G401 (cell line): ENCODE data around the gene IGSF3. TPM values are rescaled to one million over a fixed set of nuclear protein-coding genes. Genes with fewer than 3 reads are reported as not detected.
"Not testable (repeated sequence)": the region's sequence is repeated elsewhere in the genome, so short reads cannot be mapped to it uniquely, and the experiment has no call there.

Experiments used
- DNase-seq: peaks from one replicate; pipeline ENCODE4 v3.0.0-alpha.2; 2015; ENCODE audit warnings: low spot score
- in situ Hi-C: cut with HindIII; loops from 2 replicates; pipeline ENCODE4 v1.10.0; 2016; ENCODE audit warnings: low sequenced_read_pairs, mixed read lengths
- total RNA-seq: library from RNA; depleted of rRNA; stranded (reverse); fragments of >200 nt; shearing (Covaris generic); gene quantifications from 2 replicates; pipeline ENCODE4 v1.2.3, GENCODE V29; 2014

The IGSF3 gene
- total RNA-seq, 1 experiment from 2014 or later = 7.2 TPM

DNA sequence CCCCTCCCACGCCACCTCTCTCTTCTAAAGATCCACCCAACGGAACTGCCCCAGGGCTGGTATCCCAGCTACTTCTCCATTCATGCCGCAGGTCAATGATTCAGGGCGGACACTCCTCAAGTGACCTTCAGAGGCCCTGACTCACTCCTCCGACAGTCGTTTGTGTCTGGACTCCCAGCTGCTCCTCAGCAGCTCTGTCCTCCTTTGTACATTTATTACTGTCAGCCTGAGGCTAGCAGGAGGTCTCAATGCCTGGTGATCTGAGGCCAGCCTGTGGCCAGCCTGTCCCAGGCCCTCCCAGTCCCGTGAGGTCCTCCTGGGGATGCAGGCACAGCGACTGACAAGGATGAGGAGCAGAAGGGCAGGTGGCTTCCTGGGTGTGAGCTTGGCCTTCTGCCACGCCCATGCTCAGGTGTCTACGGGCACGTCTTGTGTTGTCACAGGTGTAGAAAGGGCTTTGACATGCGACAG is 24.2 kb downstream of the IGSF3 start:
- in situ Hi-C loops, DNase-seq: not testable (repeated sequence)

DNA sequence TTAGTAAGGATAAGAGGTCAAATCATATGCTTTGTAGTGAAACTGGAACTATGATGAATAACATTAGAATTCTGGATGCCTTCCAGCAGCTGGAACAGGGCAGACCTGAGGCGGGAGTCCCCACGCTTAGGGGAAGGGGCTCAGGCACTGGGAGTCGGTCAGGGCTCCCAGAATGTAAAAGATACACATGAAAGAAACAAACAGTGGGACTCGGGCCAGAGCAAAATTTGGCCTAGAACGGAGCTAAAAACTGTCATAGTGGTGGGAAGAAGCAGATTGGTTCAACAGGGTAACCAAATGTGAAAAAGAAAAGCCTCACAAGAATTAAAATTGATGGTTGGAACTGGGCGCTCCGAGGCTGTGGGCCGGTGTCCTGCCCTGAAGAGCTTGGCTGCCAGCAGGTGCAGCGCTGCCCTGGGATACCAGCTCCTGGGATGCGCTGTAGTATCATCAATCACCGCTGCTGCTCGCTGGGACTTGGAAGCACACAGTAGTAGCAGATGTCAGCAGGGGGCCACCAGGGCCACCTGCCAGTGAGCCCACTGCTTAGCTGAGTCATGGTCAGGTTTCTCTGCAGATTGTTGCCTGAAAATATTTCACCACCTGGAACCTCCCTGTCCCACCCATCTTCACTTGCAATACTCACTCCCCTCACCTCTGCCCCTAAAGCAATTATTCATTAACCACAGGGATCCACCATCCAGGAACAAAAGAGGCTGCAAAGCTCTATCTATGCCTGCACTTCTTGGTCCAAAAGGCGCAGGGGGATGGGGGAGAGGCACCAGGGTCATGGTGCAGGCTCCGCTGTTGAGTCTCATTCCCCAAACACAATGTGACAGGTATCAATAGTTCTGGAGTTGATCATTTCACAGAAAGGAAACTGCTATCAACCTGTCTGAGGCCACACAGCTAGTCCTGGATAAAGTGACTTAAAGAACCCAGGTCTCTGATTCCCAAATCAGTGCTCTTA is 24.9 kb downstream of the IGSF3 start:
- DNase-seq, in situ Hi-C loops: not testable (repeated sequence)

DNA sequence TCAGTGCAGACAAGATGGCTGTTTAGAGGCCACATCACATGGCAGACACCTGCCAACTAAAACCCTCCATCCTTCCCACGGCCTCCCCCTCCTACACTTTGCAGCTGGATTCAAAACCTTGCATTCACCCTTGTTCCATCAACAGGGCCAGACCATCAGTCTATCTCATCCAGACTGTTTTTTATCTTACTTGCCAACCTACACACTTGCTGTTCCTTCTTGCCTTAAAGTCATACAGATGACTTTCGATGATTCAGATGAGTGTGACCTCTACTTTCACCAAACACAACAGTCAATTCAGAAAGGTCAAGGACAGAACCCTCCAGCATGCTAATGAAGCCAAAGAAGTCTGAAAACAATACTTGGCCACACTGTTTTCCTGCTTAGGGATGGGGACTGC is 29.9 kb downstream of the IGSF3 start:
- DNase-seq, in situ Hi-C loops: not testable (repeated sequence)

DNA sequence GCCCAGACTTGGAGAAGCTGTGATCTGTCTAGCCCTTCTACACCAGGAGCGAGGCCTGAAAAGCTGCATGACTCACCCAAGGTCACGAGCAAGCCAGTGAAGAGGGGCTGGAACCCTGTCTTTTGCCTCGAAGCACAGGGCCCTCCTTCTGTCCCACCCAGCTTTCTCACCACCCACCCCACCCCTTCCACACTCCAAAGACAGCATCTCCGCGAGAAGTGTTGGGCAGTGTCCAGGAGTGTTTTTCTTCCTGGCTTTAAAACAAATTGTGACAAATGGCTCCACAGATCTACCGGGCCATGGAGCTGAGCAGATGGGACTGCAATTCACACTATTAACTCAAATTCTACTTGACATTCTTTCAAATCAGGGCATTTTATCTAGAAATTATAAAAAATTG is 30.9 kb downstream of the IGSF3 start:
- in situ Hi-C loops, DNase-seq: not testable (repeated sequence)

DNA sequence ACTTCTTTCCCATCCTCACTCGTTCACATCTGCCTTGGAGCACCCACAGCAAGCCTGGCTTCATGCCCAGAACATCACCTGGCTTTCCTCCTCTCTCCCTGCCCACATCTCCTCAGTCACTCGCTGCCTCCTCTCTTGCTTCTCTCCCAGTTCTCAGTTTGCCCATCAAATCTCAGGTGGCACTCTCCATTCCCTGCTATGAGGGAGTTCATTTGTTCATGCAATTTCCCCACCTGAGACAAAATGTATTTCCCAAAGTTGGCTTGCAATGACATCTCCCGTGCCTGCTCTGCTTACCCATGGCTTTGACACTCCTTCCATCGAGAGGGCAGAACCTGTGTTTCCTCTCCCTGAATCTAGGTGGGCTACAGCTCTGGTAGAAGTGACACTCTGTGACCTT is 33.1 kb downstream of the IGSF3 start:
- DNase-seq, in situ Hi-C loops: not testable (repeated sequence)

DNA sequence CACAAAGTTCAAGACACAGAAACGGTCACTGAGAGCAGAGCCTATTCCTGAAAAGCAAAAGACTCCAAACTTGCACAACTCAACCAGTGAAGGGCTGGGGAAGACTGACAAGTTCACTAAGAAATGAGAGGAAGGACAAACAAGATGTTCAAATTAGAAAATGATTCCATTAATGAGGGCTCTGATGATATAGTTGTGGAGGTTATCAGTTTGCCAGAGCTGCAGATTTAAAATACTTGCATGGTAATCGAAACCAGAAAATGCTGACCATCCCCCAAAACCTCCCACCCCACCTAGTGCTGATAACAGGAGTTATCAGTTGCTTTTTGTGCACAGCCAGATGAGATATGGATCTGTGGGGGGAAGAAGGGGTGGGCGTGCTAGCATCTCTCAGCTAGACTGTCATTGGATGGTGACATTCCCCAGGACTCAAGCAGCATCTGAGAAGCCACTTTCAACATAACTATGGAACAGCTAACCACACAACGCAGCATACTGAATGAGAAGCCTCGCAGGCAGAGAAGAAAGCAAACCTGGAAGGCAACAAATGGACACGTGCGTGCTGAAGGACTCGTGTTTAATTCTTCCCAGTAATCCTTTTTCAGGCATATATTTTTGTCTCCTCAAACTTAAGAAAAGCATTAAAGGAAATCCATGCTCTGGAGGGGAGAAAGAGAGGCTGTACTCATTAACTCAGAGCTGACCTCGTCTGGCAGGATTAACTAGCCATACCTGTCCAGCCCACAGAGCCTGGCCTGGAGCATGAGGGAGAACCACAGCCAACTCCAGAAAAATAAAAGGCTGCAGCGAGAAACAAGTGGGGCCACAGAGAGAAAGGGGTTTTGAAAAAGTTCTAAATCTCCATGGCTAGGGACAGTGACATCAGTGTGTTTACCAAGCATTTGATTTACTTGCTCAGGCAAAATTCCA is 35.3 kb downstream of the IGSF3 start:
- in situ Hi-C loops, DNase-seq: not testable (repeated sequence)

DNA sequence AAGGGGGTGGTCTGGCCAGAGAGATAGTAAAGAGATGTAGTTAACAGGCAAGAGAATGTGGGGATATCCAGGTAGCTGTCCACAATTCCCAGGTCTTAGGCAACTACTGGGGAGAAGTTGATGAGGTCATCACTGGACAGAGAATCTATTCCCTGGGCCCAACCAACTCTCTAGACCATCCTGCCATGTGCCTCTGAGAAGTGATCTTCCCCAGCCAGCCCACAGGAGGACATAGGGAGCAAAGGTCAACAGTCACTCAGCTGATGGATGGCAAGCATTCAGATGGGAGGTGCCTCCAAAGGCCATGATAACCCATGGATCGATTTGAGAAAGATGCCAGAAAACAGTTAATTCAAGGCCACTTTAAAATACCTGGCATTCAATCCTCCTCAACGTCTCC is 36.0 kb downstream of the IGSF3 start:
- DNase-seq, in situ Hi-C loops: not testable (repeated sequence)

DNA sequence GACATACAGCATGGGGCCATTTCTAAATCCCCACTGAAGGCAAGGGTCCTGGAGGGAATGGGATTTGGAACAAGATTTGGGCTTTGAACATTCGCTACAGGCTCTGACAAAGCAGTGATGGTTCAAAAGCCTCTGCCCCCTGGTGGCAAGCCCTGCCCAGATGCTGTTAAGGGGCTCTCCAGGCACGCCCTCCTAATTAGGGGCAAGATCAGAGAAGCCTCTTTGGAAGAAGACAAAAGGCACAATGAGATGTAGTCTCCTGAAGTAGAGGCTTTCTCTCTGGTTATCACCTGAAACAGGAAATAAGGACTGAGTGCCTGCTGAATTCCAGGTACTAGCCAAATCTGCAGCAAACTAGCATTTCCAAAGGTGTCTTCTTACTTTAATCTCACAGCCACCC is 37.5 kb downstream of the IGSF3 start:
- in situ Hi-C loops, DNase-seq: not testable (repeated sequence)

DNA sequence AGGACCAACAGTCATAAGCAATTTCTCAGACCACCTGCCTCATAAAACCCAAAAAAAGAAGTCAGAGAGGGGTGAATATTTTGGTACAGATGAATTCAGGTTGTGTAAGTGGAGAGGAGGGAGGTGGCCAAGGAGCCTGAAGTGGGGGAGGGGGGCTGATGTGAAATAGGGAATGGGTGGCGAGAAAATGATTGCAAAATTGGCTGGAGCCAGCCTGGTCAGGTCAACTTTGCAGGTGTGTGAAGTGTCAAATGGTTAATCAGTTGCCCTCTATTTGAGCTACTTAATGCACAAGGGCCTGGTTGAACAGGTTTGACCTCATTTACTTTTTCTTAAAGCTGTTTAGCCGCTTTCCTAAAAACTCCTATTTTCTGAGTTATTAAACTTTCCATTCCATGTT is 38.1 kb downstream of the IGSF3 start:
- DNase-seq, in situ Hi-C loops: not testable (repeated sequence)

DNA sequence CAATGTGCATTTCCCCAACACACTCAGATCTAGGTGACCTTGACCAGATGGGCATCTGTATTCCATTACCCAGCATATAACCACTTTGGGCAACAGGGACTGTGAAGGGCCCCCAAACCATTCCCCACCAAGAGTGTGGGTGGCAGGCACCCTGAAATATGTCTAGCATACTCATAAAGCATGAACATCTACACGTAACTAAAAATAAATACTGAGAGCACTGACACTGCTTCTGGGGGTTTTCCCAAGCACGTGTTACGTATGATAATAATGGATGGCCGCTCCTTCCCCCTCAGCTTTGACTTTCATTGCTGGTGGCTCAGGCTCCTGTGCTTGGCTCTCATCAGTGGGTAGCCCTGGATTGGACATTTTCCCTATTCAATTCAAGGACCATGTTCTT is 39.1 kb downstream of the IGSF3 start:
- in situ Hi-C loops = no loop called here
- DNase-seq = no peak

DNA sequence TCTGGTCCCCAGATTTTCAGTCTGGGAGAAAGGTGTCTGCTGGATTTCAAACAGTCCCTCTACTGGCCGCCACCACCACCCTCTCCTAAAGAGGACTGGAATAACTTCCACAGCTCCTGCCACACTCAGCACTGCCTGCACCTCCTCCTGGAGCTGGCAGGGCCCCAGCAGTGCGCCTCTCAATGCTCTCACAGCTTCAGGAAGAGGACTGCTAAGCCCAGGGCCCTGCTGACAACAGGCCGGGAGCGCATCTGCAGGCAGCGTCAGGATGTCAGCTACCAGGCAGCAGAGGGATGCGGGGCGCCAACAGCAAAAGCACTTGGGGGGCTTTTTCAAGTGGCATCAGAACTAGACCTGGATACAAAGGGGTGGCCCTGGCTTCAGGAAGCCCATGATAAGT is 40.2 kb downstream of the IGSF3 start:
- DNase-seq, in situ Hi-C loops: not testable (repeated sequence)

DNA sequence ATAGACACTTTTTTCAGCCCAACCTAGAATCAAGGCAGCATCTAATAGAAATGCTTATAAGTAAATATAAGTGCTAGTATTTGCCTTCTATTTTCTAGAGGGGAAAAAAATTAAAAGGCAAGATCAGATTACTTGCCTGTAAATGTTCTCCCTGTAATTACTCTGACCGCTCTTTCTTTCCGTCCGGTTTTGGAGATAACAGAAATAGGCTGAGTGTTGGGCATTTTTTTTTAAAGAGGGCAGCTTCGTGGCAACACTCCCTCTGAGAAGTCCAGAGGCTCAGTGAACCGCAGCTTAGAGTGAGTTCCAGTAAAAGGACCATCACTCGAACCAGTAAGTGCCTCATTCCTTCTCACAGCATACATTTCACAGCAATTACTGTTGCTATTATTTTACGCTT is 40.6 kb downstream of the IGSF3 start:
- in situ Hi-C loops = not testable (repeated sequence)

DNA sequence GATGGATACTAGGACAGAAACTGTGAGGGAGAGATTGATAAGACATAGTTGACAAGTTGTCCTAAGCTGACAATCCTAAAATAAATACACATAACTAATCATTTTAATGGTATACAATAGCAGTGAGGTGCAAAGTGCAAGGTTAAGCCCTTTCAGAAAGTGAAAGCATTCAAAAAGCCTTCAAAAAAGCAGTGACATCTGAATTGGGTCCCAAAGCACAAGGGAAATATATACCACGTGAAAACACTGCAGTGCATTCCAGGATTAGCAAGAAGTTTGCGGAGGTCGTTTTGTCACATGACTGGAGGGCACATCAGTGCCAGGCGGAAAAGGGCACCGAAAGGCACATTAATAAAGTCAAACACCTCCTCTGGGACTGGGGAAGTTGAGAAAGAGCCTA is 42.4 kb downstream of the IGSF3 start:
- in situ Hi-C loops, DNase-seq: not testable (repeated sequence)

More for the DNA sequence above, 40.6 kb downstream of the IGSF3 start:
- not testable (repeated sequence) for DNase-seq

DNA sequence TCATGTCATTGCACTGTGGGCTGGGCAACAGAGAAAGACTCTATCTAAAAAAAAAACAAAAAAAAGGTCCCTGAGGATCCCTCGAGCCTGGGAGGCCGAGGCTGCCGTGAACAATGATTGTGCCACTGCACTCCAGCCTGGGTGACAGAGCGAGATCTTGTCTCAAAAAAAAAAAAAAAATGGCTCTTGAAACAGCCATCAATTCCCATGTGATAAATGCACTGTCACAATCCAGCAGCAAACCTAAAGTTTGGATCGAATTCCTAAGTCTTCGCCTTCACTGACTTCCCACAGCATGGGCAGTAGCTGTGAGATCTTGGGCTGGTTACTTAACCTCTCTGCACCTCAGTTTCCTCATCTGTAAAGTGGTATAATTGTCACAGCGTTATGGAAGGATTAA is 43.5 kb downstream of the IGSF3 start:
- no peak for DNase-seq
- in situ Hi-C loops = no loop called here

DNA sequence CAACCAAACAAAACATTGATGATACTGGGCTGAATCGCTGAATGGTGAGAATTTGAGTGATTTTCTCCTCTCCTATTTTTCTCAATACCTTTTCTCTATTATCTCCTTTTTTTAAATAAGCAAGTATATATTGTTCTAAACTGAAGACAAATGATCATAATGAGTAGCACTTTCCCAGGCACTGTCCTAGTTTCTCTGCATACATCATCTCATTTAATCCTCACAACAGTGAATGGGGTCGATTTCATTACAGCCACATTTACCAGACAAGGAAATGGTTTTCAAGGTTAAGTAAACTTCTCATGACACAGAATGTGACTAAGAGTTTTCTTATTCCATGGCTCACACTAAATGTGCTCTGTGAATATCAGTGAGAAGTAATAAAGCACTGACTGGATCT is 45.0 kb downstream of the IGSF3 start:
- in situ Hi-C loops, DNase-seq: not testable (repeated sequence)

DNA sequence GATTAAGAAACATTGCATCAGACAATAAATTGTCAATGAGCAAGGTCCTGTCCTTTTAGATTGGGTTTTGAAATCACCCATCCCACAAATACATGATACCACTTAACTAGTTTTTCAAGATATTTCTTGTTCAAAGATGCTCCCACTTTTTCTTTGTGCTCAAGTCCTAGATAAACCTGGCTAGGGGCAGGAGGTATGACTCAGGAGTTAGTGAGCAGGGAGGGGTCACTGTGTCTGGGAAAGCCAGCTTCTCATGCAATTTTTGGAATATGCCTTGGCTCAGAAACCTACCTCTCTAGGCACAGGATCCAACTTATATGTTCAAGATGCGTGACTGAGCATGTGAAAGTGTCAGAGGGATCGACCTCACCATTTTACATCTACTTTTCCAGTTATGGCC is 45.8 kb downstream of the IGSF3 start:
- in situ Hi-C loops, DNase-seq: not testable (repeated sequence)

DNA sequence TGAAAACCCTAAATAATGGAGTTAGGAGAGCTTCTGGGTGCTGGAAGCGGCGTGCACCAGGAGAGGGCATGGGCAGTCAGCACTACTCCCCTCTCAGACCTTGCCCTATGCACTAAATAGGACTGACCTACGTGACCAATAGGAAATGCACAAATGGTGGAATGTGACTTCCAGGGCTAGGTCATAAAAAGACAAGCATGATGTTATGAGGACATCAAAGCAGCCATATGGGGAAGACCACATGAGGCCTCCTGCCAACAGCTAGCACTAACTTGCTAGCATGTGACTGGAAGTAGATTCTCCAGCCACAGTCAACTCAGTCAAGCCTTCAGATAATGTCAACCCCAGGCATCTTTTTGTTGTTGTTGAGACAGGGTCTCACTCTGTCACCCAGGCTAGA is 47.1 kb downstream of the IGSF3 start:
- DNase-seq, in situ Hi-C loops: not testable (repeated sequence)

DNA sequence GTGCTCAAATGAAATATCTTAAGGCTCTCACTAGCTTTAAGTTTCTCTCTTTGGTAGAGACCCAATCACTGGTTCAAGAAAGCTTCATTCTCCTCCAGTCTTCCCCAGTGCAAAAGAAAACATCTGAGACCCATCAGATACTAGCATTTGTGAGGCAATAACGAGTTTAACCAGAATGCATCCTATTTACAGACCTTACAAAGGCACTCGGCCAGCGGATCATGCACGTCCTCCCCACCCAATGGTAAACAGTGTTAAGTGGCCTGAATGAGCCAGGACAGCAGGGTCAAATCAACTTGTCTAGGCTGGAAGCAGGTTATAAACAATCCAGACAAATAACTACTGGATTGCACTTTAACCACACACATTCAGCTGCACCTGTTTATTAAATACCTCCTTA is 48.4 kb downstream of the IGSF3 start:
- in situ Hi-C loops, DNase-seq: not testable (repeated sequence)

DNA sequence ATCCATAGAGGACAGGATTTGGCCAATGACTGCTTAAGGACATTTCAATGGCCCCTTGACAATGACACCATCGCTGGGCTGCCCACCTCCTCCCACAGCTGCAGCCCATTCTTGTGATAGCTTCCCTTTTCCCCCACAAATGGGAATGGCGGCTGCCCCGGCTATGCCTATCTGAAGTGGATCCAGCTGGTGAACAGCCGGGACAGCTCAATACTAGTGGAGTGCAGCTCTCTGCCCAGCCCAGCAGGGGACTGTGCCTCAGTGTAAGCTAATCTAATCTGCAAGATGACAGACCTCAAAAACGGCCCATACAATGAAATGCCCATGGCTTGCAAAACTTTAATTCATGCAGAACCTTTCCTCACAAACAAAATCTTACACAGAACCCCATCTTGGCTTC is 49.7 kb downstream of the IGSF3 start:
- DNase-seq, in situ Hi-C loops: not testable (repeated sequence)
